ENCODE data around the gene TMEM198. TPM values are rescaled to one million over a fixed set of nuclear protein-coding genes. Genes with fewer than 3 reads are reported as not detected.

Gene TMEM198
- total and polyA plus RNA-seq, 9 of the 15 experiments (the other 6 are each of a cell fraction or from before 2014, with no cell fraction given): 0.03 to 3.8 (median 1.0) TPM

GRCh38 chr2:219532378-219532649 lies 11.5 kb upstream of the TMEM198 start (continued):
- no peak for TF ChIP-seq ZMIZ1 (IDR thresholded peaks at IDR 0.05; ENCODE audit: low read depth in 2 of 2, low read length in 2 of 2)
- no peak for TF ChIP-seq GATAD2B (IDR thresholded peaks at IDR 0.05; ENCODE audit: borderline replicate concordance)
- no peak for TF ChIP-seq HINFP (tag; conservative IDR thresholded peaks at IDR 0.05; ENCODE audit: low read depth)
- no peak for TF ChIP-seq CSDE1 (IDR thresholded peaks at IDR 0.05)
- no peak for TF ChIP-seq TARDBP (IDR thresholded peaks at IDR 0.05)
- TF ChIP-seq EWSR1 (IDR thresholded peaks at IDR 0.05; ENCODE audit: borderline replicate concordance, low read depth, partially characterized antibody): no peak
- no peak for TF ChIP-seq L3MBTL2 (IDR thresholded peaks at IDR 0.05)
- TF ChIP-seq MED1 (CRISPR knock-in tag; IDR thresholded peaks at IDR 0.05; ENCODE audit: borderline replicate concordance): no peak
- TF ChIP-seq ZNF121 (CRISPR knock-in tag; conservative IDR thresholded peaks at IDR 0.05): no peak
- no peak for TF ChIP-seq MEF2D (tag; conservative IDR thresholded peaks at IDR 0.05; ENCODE audit: low read depth)
- TF ChIP-seq SMC3 (conservative IDR thresholded peaks at IDR 0.05; ENCODE audit: insufficient read depth, low read depth, low read length): no peak

Measured in K562 (cell line).